Gastroesophageal sphincter (tissue), 3 donors: ENCODE data around the gene ALDH1L1.

Experiments used
- CTCF ChIP-seq, 4 experiments: fragments of 200-600 bp in 2 of 4; fragments of 450-650 bp in 2 of 4; sonication (generic) in 1 of 4; IDR thresholded peaks; one replicate each; pipeline ENCODE4 v1.5.1; 2017 to 2019; ENCODE audit warnings: antibody characterized with exemption in 4 of 4, mild to moderate bottlenecking in 2 of 4, moderate library complexity in 2 of 4
- EP300 ChIP-seq: sonication (generic); formaldehyde crosslinking; IDR thresholded peaks from one replicate; pipeline ENCODE4 v1.6.1; 2017; ENCODE audit warnings: antibody characterized with exemption, mild to moderate bottlenecking
- POLR2AphosphoS5 ChIP-seq: sonication (generic); formaldehyde crosslinking; IDR thresholded peaks from one replicate; pipeline ENCODE4 v1.6.1; 2017; ENCODE audit warnings: antibody characterized with exemption

- peak in 3 of 4 experiments; percentile 14 to 29 (median 16) for TF ChIP-seq CTCF (IDR thresholded peaks at IDR 0.05)
- no peak for TF ChIP-seq POLR2AphosphoS5
- TF ChIP-seq EP300, result no peak
Observed at GRCh38 chr3:126081618-126082361, 98.6 kb downstream of the ALDH1L1 start.
